H1 (cell line): ENCODE measurements around the gene CEACAM8. TPM values are rescaled to one million over a fixed set of nuclear protein-coding genes. Genes with fewer than 3 reads are reported as not detected.
"Not testable (repeated sequence)": the region's sequence is repeated elsewhere in the genome, so short reads cannot be mapped to it uniquely, and the experiment has no call there.

Experiments
- CTCF ChIA-PET: fragments of 300-600 bp; sonication (Branson Sonifier 250); formaldehyde crosslinking; loops from one replicate; lab custom pipeline; 2021; ENCODE audit not compliant: partially characterized antibody; lab: Charles Lee
- POLR2A ChIA-PET: fragments of 300-600 bp; sonication (Branson Sonifier 250); formaldehyde crosslinking; loops from one replicate; lab custom pipeline; 2021; ENCODE audit warnings: inconsistent platforms; ENCODE audit not compliant: partially characterized antibody; lab: Charles Lee
- DNase-seq, 2 experiments: peaks; one replicate each; pipeline versions ENCODE4 v3.0.0 to v3.0.0-alpha.2; 2010 to 2022; ENCODE audit warnings: low spot score in 2 of 2, low read depth in 1 of 2, mixed read lengths in 1 of 2
- FAIRE-seq: peaks from 2 replicates; lab custom pipeline; 2011; peaks lifted over from hg19 to GRCh38; lab: Jason Lieb, UNC
- H2AFZ ChIP-seq: 2 replicates; pipeline ENCODE4 v1.8.1; 2012; ENCODE audit warnings: low read length, inconsistent platforms
- H2AK5ac ChIP-seq: 2 replicates; pipeline ENCODE4 v1.6.1; 2013; ENCODE audit warnings: low read depth, low read length
- H2BK120ac ChIP-seq: replicated peaks from 2 replicates; pipeline ENCODE3; 2013; ENCODE audit warnings: low read depth, low read length, inconsistent platforms
- H2BK12ac ChIP-seq: 2 replicates; pipeline ENCODE4 v1.6.1; 2013; ENCODE audit warnings: low read depth, low read length
- H2BK15ac ChIP-seq: 2 replicates; pipeline ENCODE4 v1.6.1; 2013; ENCODE audit warnings: low read length
- H2BK20ac ChIP-seq: 2 replicates; pipeline ENCODE4 v1.6.1; 2013; ENCODE audit warnings: low read length
- H2BK5ac ChIP-seq: 2 replicates; pipeline ENCODE4 v1.6.1; 2013; ENCODE audit warnings: low read depth, low read length
- H3K14ac ChIP-seq: 2 replicates; pipeline ENCODE4 v1.6.1; 2013; ENCODE audit warnings: inconsistent platforms; ENCODE audit not compliant: insufficient read length
- H3K18ac ChIP-seq: 2 replicates; pipeline ENCODE4 v1.6.1; 2013; ENCODE audit warnings: low read length; ENCODE audit errors: extremely low read depth
- H3K23ac ChIP-seq: 2 replicates; pipeline ENCODE4 v1.6.1; 2013; ENCODE audit warnings: inconsistent platforms; ENCODE audit not compliant: insufficient read length
- H3K23me2 ChIP-seq: 2 replicates; pipeline ENCODE4 v1.6.1; 2013; ENCODE audit warnings: low read depth, low read length
- H3K27ac ChIP-seq: 2 replicates; pipeline ENCODE4 v1.6.1; 2011; ENCODE audit warnings: low read depth, low read length, inconsistent platforms
- H3K27me3 ChIP-seq, 4 experiments: replicated peaks in 1 of 4; 1 replicate in 1 of 4; 2 replicates in 3 of 4; pipeline versions ENCODE4 v1.6.1 to v1.8.1; 2011 to 2013; ENCODE audit warnings: low read length in 3 of 4, mild to moderate bottlenecking in 3 of 4, inconsistent platforms in 2 of 4, mixed read lengths in 2 of 4, moderate library complexity in 1 of 4; ENCODE audit not compliant: control insufficient read depth in 3 of 4, insufficient read depth in 3 of 4; ENCODE audit errors: extremely low read depth in 1 of 4
- H3K36me3 ChIP-seq, 4 experiments: 2 replicates each; pipeline versions ENCODE4 v1.6.1 to v1.8.1; 2011 to 2013; ENCODE audit warnings: mild to moderate bottlenecking in 4 of 4, low read length in 3 of 4, moderate library complexity in 2 of 4, control low read depth in 1 of 4, inconsistent platforms in 1 of 4; ENCODE audit not compliant: insufficient read depth in 4 of 4, control insufficient read depth in 2 of 4
- H3K4ac ChIP-seq: replicated peaks from 2 replicates; pipeline ENCODE3; 2013; ENCODE audit warnings: low read length, low read depth, mixed read lengths, inconsistent platforms; ENCODE audit not compliant: insufficient read length
- H3K4me1 ChIP-seq, 4 experiments: replicated peaks in 1 of 4; 1 replicate in 1 of 4; 2 replicates in 3 of 4; pipeline versions ENCODE4 v1.6.1 to v1.8.1; 2011 to 2013; ENCODE audit warnings: low read length in 3 of 4, inconsistent platforms in 2 of 4, mixed read lengths in 1 of 4; ENCODE audit not compliant: insufficient read depth in 4 of 4, control insufficient read depth in 3 of 4
- H3K4me2 ChIP-seq, 2 experiments: 2 replicates each; pipeline versions ENCODE4 v1.6.1 to v1.8.1; 2011 to 2013; ENCODE audit warnings: low read depth in 2 of 2, low read length in 2 of 2, control low read depth in 1 of 2, inconsistent platforms in 1 of 2, mild to moderate bottlenecking in 1 of 2; ENCODE audit not compliant: insufficient read depth in 1 of 2
- H3K4me3 ChIP-seq, 4 experiments: fragments of 200-600, 300-600 bp in 1 of 4; sonication (generic), shearing (Covaris generic), sonication (Bioruptor Twin) in 1 of 4; 2 replicates each; pipeline versions ENCODE4 v1.5.1 to v1.8.1; 2011 to 2016; ENCODE audit warnings: low read length in 4 of 4, low read depth in 3 of 4, control low read depth in 2 of 4, inconsistent platforms in 2 of 4, mild to moderate bottlenecking in 2 of 4, mixed read lengths in 1 of 4, moderate library complexity in 1 of 4; ENCODE audit not compliant: insufficient read depth in 2 of 4; ENCODE audit errors: extremely low read depth in 1 of 4
- H3K56ac ChIP-seq: replicated peaks from 2 replicates; pipeline ENCODE3; 2013; ENCODE audit warnings: low read depth, mild to moderate bottlenecking, mixed read lengths, low read length, inconsistent platforms; ENCODE audit not compliant: insufficient read length
- H3K79me1 ChIP-seq: 2 replicates; pipeline ENCODE4 v1.6.1; 2013; ENCODE audit warnings: low read depth, low read length, control low read depth
- H3K79me2 ChIP-seq, 2 experiments: 2 replicates each; pipeline versions ENCODE4 v1.6.1 to v1.8.1; 2012 to 2013; ENCODE audit warnings: low read length in 2 of 2, mild to moderate bottlenecking in 2 of 2, inconsistent platforms in 1 of 2; ENCODE audit not compliant: insufficient read depth in 2 of 2, control insufficient read depth in 1 of 2
- H3K9ac ChIP-seq, 4 experiments: replicated peaks in 1 of 4; 1 replicate in 1 of 4; 2 replicates in 3 of 4; pipeline versions ENCODE4 v1.6.1 to v1.8.1; 2011 to 2013; ENCODE audit warnings: low read depth in 3 of 4, low read length in 3 of 4, control low read depth in 2 of 4, mild to moderate bottlenecking in 2 of 4, moderate library complexity in 2 of 4, inconsistent platforms in 1 of 4; ENCODE audit errors: extremely low read depth in 1 of 4
- H3K9me3 ChIP-seq, 2 experiments: 2 replicates each; pipeline versions ENCODE4 v1.6.1 to v1.8.1; 2012 to 2013; ENCODE audit warnings: mild to moderate bottlenecking in 2 of 2, moderate library complexity in 2 of 2, control low read depth in 1 of 2, inconsistent platforms in 1 of 2, low read depth in 1 of 2, low read length in 1 of 2, mixed read lengths in 1 of 2; ENCODE audit not compliant: insufficient read depth in 2 of 2
- H4K20me1 ChIP-seq, 2 experiments: replicated peaks in 1 of 2; 2 replicates each; pipeline versions ENCODE3 to v1.8.1; 2011 to 2013; ENCODE audit warnings: inconsistent platforms in 2 of 2, low read length in 2 of 2, mild to moderate bottlenecking in 1 of 2; ENCODE audit not compliant: insufficient read depth in 2 of 2, control insufficient read depth in 1 of 2
- H4K5ac ChIP-seq: 2 replicates; pipeline ENCODE4 v1.6.1; 2013; ENCODE audit warnings: low read length, low read depth, mixed read lengths, inconsistent platforms; ENCODE audit not compliant: insufficient read length
- H4K8ac ChIP-seq: 2 replicates; pipeline ENCODE4 v1.8.0; 2013; ENCODE audit warnings: mild to moderate bottlenecking, moderate library complexity, low read length, inconsistent platforms; ENCODE audit not compliant: insufficient read depth; ENCODE audit errors: extremely low read depth
- H4K91ac ChIP-seq: replicated peaks from 2 replicates; pipeline ENCODE3; 2013; ENCODE audit warnings: low read length, mixed read lengths, inconsistent platforms; ENCODE audit not compliant: insufficient read length
- WGBS, 2 experiments: shearing (Covaris generic) in 1 of 2; methylation state at CpG; one replicate each; pipeline versions ENCODE4 v1.1.6 to v1.1.7; 2013 to 2015; ENCODE audit warnings: low lambda C conversion rate in 2 of 2, mixed read lengths in 2 of 2, inconsistent platforms in 1 of 2, low coverage in 1 of 2, missing lambda C conversion rate in 1 of 2; ENCODE audit not compliant: insufficient replicate concordance in 2 of 2, insufficient coverage in 1 of 2, insufficient read length in 1 of 2; ENCODE audit errors: extremely low coverage in 1 of 2, missing lambda C conversion rate in 1 of 2; 5-methylcytosine and 5-hydroxymethylcytosine counted together
- polyA plus RNA-seq, 7 experiments: library from polyadenylated mRNA; depleted of rRNA in 3 of 7; stranded (reverse) in 5 of 7; unstranded in 2 of 7; fragments of >200 nt in 5 of 7; fragments of 200-250 nt in 2 of 7; gene quantifications; 1 replicate in 5 of 7; 2 replicates in 1 of 7; 4 replicates in 1 of 7; pipeline versions ENCODE4 v1.2.1 to v1.2.3, GENCODE V29; 2011 to 2013; ENCODE audit warnings: missing spikeins in 2 of 7, mixed read lengths in 2 of 7
- total RNA-seq: library from RNA; stranded (reverse); fragmentation: NEBNext Ultra II Directional; extraction: Animal tissue kit (Norgen Biotek cat#: 25700); gene quantifications from 2 replicates; pipeline ENCODE4 v1.2.1, GENCODE V29; 2021

The CEACAM8 gene
- total and polyA plus RNA-seq, 2 of the 8 experiments (the other 6 are each of a cell fraction or from before 2014, with no cell fraction given): not detected

DNA sequence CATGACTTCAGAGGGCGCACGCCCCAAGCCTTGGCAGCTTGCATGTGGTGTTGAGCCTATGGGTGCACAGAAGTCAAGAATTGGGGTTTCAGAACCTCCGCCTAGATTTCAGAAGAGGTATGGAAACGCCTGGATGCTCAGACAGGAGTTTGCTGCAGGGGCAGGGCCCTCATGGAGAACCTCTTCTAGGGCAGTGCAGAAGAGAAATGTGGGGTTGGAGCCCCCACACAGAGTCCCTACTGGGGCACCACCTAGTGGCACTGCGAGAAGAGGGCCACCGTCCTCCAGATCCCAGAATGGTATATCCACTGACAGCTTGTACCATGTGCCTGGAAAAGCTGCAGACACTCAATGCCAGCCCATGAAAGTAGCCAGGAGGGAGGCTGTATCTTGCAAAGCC lies 44.2 kb downstream of the CEACAM8 start:
- FAIRE-seq, H4K20me1 ChIP-seq: not testable (repeated sequence)

DNA sequence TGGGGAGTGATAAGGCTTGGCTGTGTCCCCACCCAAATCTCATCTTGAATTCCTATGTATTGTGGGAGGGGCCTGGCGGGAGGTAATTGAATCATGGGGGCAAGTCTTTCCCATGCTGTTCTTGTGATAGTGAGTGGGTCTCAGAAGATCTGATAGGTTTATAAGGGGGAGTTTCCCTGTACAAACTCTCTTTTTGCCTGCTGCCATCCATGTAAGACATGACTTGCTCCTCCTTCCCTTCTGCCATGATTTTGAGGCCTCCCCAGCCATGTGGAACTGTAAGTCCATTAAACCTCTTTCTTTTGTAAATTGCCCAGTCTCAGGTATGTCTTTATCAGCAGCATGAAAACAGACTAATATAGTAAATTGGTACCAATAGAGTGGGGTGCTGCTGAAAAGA lies 45.7 kb downstream of the CEACAM8 start:
- FAIRE-seq, H3K23me2 ChIP-seq, H3K4ac ChIP-seq, H4K20me1 ChIP-seq, H2BK15ac ChIP-seq, H3K14ac ChIP-seq, H2BK120ac ChIP-seq, DNase-seq, H3K9ac ChIP-seq, H3K4me2 ChIP-seq, H2AK5ac ChIP-seq, H2BK12ac ChIP-seq, H3K36me3 ChIP-seq, H3K4me1 ChIP-seq, H4K91ac ChIP-seq, H3K23ac ChIP-seq, H2BK20ac ChIP-seq, H2AFZ ChIP-seq, H3K79me1 ChIP-seq, H3K4me3 ChIP-seq, H4K8ac ChIP-seq, H3K27ac ChIP-seq, H3K79me2 ChIP-seq, H3K18ac ChIP-seq, H2BK5ac ChIP-seq, H3K56ac ChIP-seq, H4K5ac ChIP-seq, H3K27me3 ChIP-seq: not testable (repeated sequence)
- POLR2A ChIA-PET: interaction anchor here (1.0 kb wide), 1 partner anchor 1155 kb away, joined by 3 read pairs; no protein-coding TSS in a partner anchor
- H3K9me3 ChIP-seq: peaks cover 4 to 11% of the 10 kb centered on the region in 2 experiments; a peak in 1 of 4 replicates
- CTCF ChIA-PET: interaction anchor here (1.0 to 4.8 kb wide), 4 partner anchors 13 to 116 kb away, joined by 5 to 30 read pairs (median 8); no protein-coding TSS in a partner anchor
- 93% methylated on average over 1 of the region's 1 CpG; no CpG with 5 or more reads in 1 of the 2 experiments for WGBS, 2 experiments

More for the DNA sequence above, 44.2 kb downstream of the CEACAM8 start:
- H3K9me3 ChIP-seq: peaks cover 4 to 11% of the 10 kb centered on the region in 2 experiments; a peak in 1 of 4 replicates
- POLR2A ChIA-PET, H3K36me3 ChIP-seq, H2BK20ac ChIP-seq, H3K18ac ChIP-seq, H3K4me2 ChIP-seq, H3K79me2 ChIP-seq, H3K27me3 ChIP-seq, H4K91ac ChIP-seq, DNase-seq, H4K5ac ChIP-seq, H4K8ac ChIP-seq, H3K56ac ChIP-seq, H3K4me3 ChIP-seq, H2AK5ac ChIP-seq, H2BK12ac ChIP-seq, H3K4ac ChIP-seq, H2BK120ac ChIP-seq, H3K27ac ChIP-seq, H3K9ac ChIP-seq, H3K14ac ChIP-seq, H3K79me1 ChIP-seq, H3K4me1 ChIP-seq, H2BK15ac ChIP-seq, H3K23me2 ChIP-seq, H3K23ac ChIP-seq, H2BK5ac ChIP-seq, H2AFZ ChIP-seq: not testable (repeated sequence)
- CTCF ChIA-PET: interaction anchor here (1.0 to 4.8 kb wide), 6 partner anchors 9 to 110 kb away, joined by 3 to 30 read pairs (median 9); no protein-coding TSS in a partner anchor
- 89% methylated on average over 6 of the region's 6 CpGs; no CpG with 5 or more reads in 1 of the 2 experiments for WGBS, 2 experiments
